WTC11 (cell line): Measurements from ENCODE around the gene CUL4A.

Experiments
- CTCF ChIP-seq: fragments of 200-600 bp; IDR thresholded peaks from 2 replicates; pipeline ENCODE4 v1.8.0; 2022; ENCODE audit warnings: antibody characterized with exemption
- ELF4 ChIP-seq: sonication (generic); formaldehyde crosslinking; IDR thresholded peaks from 2 replicates; pipeline ENCODE4 v1.8.1; 2022; ENCODE audit warnings: low read depth, mild to moderate bottlenecking, moderate library complexity, missing genetic modification reagents

DNA sequence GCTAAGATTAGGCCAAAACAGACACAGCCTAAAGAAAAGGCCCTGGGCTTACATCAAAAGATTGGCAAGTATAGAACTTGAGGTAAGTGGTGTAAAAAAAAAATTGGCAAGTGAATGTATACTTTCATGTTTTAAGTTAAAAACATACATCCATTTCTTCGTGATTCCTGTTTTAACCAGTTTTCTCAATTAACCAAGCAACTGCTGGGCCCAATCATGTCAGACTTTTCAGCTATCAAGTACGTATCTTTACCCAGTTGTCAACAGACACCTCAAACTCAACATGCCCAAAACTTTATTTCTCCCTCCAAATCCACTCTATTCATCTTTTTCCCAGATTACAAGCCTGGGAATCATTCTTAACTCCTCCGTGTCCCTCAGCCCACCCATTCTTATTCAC, 2.0 kb upstream of the CUL4A start:
- TF ChIP-seq CTCF (no peak), ELF4 (CRISPR knock-in tag) (no peak)
